ENCODE measurements around the gene ARMC12. TPM values are rescaled to one million over a fixed set of nuclear protein-coding genes. Genes with fewer than 3 reads are reported as not detected.

ARMC12 gene
- total and polyA plus RNA-seq, 12 donors, result 0.29 to 44.7 (median 1.2) TPM; not detected in 1

DNA sequence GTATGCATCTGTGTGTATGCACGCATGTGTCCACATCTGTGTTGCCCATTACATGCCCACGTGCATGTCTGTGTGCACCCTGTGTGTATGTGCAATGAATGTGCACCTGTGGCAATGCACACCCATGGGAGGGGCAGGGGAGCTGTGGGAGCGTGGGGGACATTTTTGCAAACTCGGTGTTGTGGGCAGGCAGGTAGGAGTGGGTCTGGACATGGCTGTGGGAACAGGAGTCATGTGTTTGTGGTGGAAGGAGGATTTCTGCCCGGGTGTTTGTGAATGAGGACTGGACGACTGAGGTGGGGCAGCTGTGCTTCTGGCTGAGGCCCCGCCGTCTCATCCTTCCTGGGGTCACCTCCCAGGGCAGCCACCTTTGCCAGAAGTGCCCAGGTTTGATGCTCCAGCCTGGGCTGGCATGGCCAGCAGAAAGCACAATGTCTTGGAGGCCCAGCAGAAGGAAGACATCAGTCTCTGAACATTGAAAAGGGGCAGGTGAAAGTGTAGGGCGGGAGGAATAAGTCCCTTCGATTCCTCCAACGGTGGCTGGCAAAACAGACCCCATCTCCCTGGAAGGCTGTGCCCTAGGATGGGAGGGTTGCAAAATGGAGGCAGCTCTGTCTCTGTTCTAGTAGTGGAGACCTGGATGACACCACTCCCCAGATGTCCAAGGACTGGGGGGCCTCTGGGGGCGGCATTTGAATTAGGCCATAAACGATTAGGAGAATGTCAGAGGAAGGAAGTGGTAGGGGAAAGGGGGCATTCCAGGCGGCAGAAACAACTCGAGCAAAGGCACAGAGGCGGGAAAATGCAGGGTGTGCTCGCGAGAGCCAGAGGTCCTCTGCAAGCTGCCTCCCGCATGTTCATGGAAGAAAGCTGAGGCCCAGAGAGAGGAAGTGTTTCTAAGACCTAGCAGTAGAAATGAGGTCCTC, 19.1 kb upstream of the ARMC12 start:
- 69 to 77% (median 75%) methylated on average over 19 of the region's 19 CpGs for WGBS, 4 donors
- H3K27ac ChIP-seq, result peak overlapping the region in 2 of 5 donors; percentile 80 to 94
- H3K4me1 ChIP-seq (replicated peaks in 1 of 2), result peaks cover 25 to 46% of the 10 kb centered on the region in 2 donors
- no peak overlapping the region for H3K4me3 ChIP-seq
- DNase-seq, result peak in 1 of 7 donors; percentile 13
- H3K9me3 ChIP-seq (replicated peaks in 1 of 3), result no peaks in the 10 kb centered on the region
- intact Hi-C loops (cut with DNase I), result no loop called here
- H3K27me3 ChIP-seq, result no peaks in the 10 kb centered on the region
- TF ChIP-seq POLR2A (IDR thresholded peaks at IDR 0.05), result no peak
- TF ChIP-seq, protein P1, sequence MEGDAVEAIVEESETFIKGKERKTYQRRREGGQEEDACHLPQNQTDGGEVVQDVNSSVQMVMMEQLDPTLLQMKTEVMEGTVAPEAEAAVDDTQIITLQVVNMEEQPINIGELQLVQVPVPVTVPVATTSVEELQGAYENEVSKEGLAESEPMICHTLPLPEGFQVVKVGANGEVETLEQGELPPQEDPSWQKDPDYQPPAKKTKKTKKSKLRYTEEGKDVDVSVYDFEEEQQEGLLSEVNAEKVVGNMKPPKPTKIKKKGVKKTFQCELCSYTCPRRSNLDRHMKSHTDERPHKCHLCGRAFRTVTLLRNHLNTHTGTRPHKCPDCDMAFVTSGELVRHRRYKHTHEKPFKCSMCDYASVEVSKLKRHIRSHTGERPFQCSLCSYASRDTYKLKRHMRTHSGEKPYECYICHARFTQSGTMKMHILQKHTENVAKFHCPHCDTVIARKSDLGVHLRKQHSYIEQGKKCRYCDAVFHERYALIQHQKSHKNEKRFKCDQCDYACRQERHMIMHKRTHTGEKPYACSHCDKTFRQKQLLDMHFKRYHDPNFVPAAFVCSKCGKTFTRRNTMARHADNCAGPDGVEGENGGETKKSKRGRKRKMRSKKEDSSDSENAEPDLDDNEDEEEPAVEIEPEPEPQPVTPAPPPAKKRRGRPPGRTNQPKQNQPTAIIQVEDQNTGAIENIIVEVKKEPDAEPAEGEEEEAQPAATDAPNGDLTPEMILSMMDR (IDR thresholded peaks at IDR 0.05), result no peak
- H3K36me3 ChIP-seq (replicated peaks in 1 of 2), result no peaks in the 10 kb centered on the region

DNA sequence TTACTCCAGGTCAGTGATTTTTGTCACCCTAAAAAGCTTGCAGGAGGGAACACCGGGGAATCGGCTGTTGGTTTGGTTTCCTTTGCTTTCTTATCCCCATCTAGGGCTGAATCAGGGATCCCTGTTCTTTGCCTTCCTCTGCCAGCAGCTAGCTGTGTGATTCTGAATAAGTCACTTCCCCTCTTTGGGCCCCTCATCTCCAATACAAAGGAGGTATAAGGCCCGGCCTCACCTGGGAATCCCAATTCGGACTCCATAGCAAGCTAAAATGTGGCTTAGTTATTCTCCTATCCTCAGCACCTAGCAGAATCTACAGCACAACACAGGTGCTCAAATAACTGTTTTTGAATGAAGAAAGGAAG, 18.5 kb upstream of the ARMC12 start:
- intact Hi-C loops (cut with DNase I), result no loop called here
- H3K36me3 ChIP-seq (replicated peaks in 1 of 2), result no peaks in the 10 kb centered on the region
- no peak overlapping the region for H3K4me3 ChIP-seq
- H3K27me3 ChIP-seq, result no peaks in the 10 kb centered on the region
- 65 to 84% (median 80%) methylated on average over 3 to 4 of the region's 4 CpGs for WGBS, 4 donors
- no peak for TF ChIP-seq POLR2A (IDR thresholded peaks at IDR 0.05)
- TF ChIP-seq, protein P1 (IDR thresholded peaks at IDR 0.05), result no peak
- DNase-seq, result peak in 1 of 7 donors; percentile 1
- H3K9me3 ChIP-seq (replicated peaks in 1 of 3), result no peaks in the 10 kb centered on the region
- peaks cover 26 to 52% of the 10 kb centered on the region in 2 donors for H3K4me1 ChIP-seq (replicated peaks in 1 of 2)
- peak overlapping the region in 3 of 5 donors; percentile 67 to 94 (median 80) for H3K27ac ChIP-seq

DNA sequence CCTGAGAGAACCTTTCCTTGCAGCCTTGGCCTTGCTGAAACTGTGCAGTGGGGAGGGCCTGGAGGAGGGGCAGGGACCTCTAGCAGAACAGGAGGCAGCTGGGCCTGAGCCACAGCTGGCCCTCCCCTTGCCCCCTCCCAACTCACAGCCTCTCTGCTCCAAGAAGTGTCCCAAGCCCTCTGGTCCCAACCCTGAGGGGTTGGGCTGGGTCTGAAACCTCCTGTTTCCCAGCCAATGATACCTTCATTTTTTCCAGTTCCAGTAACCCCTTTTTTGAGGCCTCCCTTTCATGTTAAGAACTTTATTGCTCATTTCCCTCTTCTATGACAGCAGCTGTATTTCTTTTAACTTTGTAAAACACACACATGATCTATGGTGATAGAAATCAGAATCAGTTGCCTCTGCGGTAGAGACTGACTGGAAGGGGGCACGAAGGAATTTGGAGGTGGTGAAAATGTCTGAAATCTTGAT, 17.9 kb upstream of the ARMC12 start:
- no peak for TF ChIP-seq POLR2A (IDR thresholded peaks at IDR 0.05)
- TF ChIP-seq, protein P1 (IDR thresholded peaks at IDR 0.05), result no peak
- no peaks in the 10 kb centered on the region for H3K27me3 ChIP-seq
- no peak for DNase-seq
- H3K4me1 ChIP-seq (replicated peaks in 1 of 2), result peaks cover 26 to 58% of the 10 kb centered on the region in 2 donors
- H3K36me3 ChIP-seq (replicated peaks in 1 of 2), result no peaks in the 10 kb centered on the region
- H3K9me3 ChIP-seq (replicated peaks in 1 of 3), result no peaks in the 10 kb centered on the region
- WGBS, 4 donors, result 56 to 75% (median 65%) methylated on average over 2 of the region's 2 CpGs
- peak overlapping the region; percentile 5 to 94 (median 67) for H3K27ac ChIP-seq
- peak overlapping the region in 1 of 4 donors; percentile 37 for H3K4me3 ChIP-seq
- intact Hi-C loops (cut with DNase I), result no loop called here

DNA sequence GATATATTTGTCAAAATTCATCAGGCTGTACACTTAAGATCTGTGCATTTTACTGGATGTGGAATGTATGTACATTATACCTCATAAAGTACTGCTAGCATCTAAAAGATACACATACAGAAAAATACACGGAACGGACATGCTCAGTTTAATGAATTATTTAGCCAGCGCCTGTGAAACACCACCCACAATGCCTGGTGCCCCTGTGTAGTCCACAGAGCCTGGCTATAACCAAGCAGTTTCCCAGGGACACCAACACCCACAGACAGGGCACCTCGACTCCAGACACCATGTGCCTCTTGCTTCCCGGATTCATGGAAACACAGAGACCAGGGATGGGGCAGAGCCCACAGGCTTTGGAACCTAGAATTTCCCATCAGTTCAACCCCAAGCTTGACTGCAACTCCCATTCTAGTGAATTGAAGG, 17.4 kb upstream of the ARMC12 start:
- intact Hi-C loops (cut with DNase I), result no loop called here
- no peak for DNase-seq
- 39 to 58% (median 45%) methylated on average over 5 of the region's 5 CpGs for WGBS, 4 donors
- H3K9me3 ChIP-seq (replicated peaks in 1 of 3), result no peaks in the 10 kb centered on the region
- peaks cover 26 to 63% of the 10 kb centered on the region in 2 donors for H3K4me1 ChIP-seq (replicated peaks in 1 of 2)
- H3K36me3 ChIP-seq (replicated peaks in 1 of 2), result no peaks in the 10 kb centered on the region
- H3K27ac ChIP-seq, result peak overlapping the region; percentile 5 to 94 (median 67)
- H3K4me3 ChIP-seq, result peak overlapping the region in 1 of 4 donors; percentile 37
- no peak for TF ChIP-seq POLR2A (IDR thresholded peaks at IDR 0.05)
- TF ChIP-seq, protein P1 (IDR thresholded peaks at IDR 0.05), result no peak
- no peaks in the 10 kb centered on the region for H3K27me3 ChIP-seq
